H1 (cell line): ENCODE results near the gene CHDH.

Experiments used
- ATF3 ChIP-seq: IDR thresholded peaks from 2 replicates; pipeline ENCODE4 v1.6.1; 2011; ENCODE audit warnings: low read depth, mild to moderate bottlenecking, low read length; ENCODE audit not compliant: insufficient read depth
- CTCF ChIP-seq, 3 experiments: IDR thresholded peaks; 1 replicate in 2 of 3; 2 replicates in 1 of 3; pipeline versions ENCODE4 v1.5.1 to v1.6.1; 2011; ENCODE audit warnings: low read length in 3 of 3, mild to moderate bottlenecking in 3 of 3, inconsistent platforms in 2 of 3, low read depth in 1 of 3, moderate library complexity in 1 of 3; ENCODE audit not compliant: insufficient read depth in 1 of 3; ENCODE audit errors: control extremely low read depth in 1 of 3
- KDM1A ChIP-seq: fragments of 200-600, 300-600 bp; sonication (generic); IDR thresholded peaks from 2 replicates; pipeline ENCODE4 v1.7.1; 2016; ENCODE audit warnings: mild to moderate bottlenecking, low read length, borderline replicate concordance
- USF2 ChIP-seq: IDR thresholded peaks from 2 replicates; pipeline ENCODE4 v1.6.1; 2011; ENCODE audit warnings: low read length, improper control_type of control experiment

- no peak for TF ChIP-seq USF2
- TF ChIP-seq KDM1A: no peak
- TF ChIP-seq CTCF (IDR thresholded peaks at IDR 0.05; ENCODE audit: control extremely low read depth in 1 of 3, insufficient read depth in 1 of 3, low read depth in 1 of 3, low read length in 3 of 3): no peak
- no peak for TF ChIP-seq ATF3
Measured at GRCh38 chr3:53811143-53811927, 34.9 kb downstream of the CHDH start.
